ENCODE results near the gene OSCP1. TPM values are rescaled to one million over a fixed set of nuclear protein-coding genes. Genes with fewer than 3 reads are reported as not detected.

OSCP1 gene
- total RNA-seq (10 to 100 TPM; 28.6 to 31.4 TPM), polyA plus RNA-seq (10 to 100 TPM; 16.9 to 17.8 TPM)
- long read RNA-seq, donor 1, partial matches to known transcripts = 0 of 4 reads
- long read RNA-seq, donor 1, other reads (novel, unspliced or antisense) = 0 of 4 reads
- long read RNA-seq, donor 2, partial matches to known transcripts = 0 of 1 reads
- long read RNA-seq, donor 2, other reads (novel, unspliced or antisense) = 0 of 1 reads
- long read RNA-seq, donor 3, partial matches to known transcripts = 0 of 6 reads
- long read RNA-seq, donor 3, other reads (novel, unspliced or antisense) = 0 of 6 reads
- long read RNA-seq, donor 4 = 0 reads
- long read RNA-seq, donor 5, partial matches to known transcripts = 0 of 6 reads
- long read RNA-seq, donor 5, other reads (novel, unspliced or antisense) = 0 of 6 reads

GRCh38 chr1:36450270-36450918 lies at the start of gene OSCP1:
OSCP1 (minus strand) TSS chr1:36450451; CDS start chr1:36450369, 82 bp downstream.
- no peak for TF ChIP-seq CTCF (IDR thresholded peaks at IDR 0.05; ENCODE audit: control extremely low read depth, extremely low read depth)
- Histone ChIP-seq H3K9me3 (ENCODE audit: control insufficient read depth in 4 of 4, insufficient read depth in 3 of 4, low read length in 3 of 4) (peaks cover 0 to under 1% (median 0%) of the 10 kb centered on the region in 4 donors), H3K4me3 (peak within 1 kb of the TSS; percentile 49), H3K9ac (ENCODE audit: insufficient read depth in 1 of 2, low read length in 2 of 2) (peak within 1 kb of the TSS; percentile 91 to 98), H3K27me3 (ENCODE audit: control insufficient read depth in 3 of 3, insufficient read depth in 3 of 3, low read length in 2 of 3) (no peaks in the 10 kb centered on the region), H3K4me1 (ENCODE audit: control insufficient read depth in 5 of 5, insufficient read depth in 5 of 5, low read length in 5 of 5) (peaks cover 0 to 3% (median 2%) of the 10 kb centered on the region in 5 donors), H3K36me3 (ENCODE audit: control insufficient read depth in 4 of 4, insufficient read depth in 4 of 4, low read length in 4 of 4) (peaks cover 0 to 8% (median 6%) of the 10 kb centered on the region in 4 donors), H3K27ac (ENCODE audit: low read depth in 1 of 2, low read length in 1 of 2) (peak within 1 kb of the TSS; percentile 96 to 99)
- DNase-seq = peak; percentile 97 to 99 (median 97)
- peak; percentile 99 for ATAC-seq (ENCODE audit: insufficient read depth, low FRiP score)
- WGBS, 2 donors = 1% methylated on average over 47 to 48 of the region's 48 CpGs

GRCh38 chr1:36497207-36497606 lies 47.0 kb upstream of the OSCP1 start:
- TF ChIP-seq CTCF (IDR thresholded peaks at IDR 0.05; ENCODE audit: control extremely low read depth, extremely low read depth) = no peak
- no peak for ATAC-seq (ENCODE audit: insufficient read depth, low FRiP score)
- WGBS, 2 donors = 66 to 78% methylated on average over 2 of the region's 2 CpGs

GRCh38 chr1:36494971-36495370 lies 44.7 kb upstream of the OSCP1 start:
- WGBS, 2 donors = 83 to 93% methylated on average over 5 of the region's 5 CpGs
- Histone ChIP-seq H3K36me3 (ENCODE audit: control insufficient read depth in 4 of 4, insufficient read depth in 4 of 4, low read length in 4 of 4) (no peaks in the 10 kb centered on the region), H3K4me3 (no peak overlapping the region), H3K4me1 (ENCODE audit: control insufficient read depth in 5 of 5, insufficient read depth in 5 of 5, low read length in 5 of 5) (no peaks in the 10 kb centered on the region), H3K9me3 (ENCODE audit: control insufficient read depth in 4 of 4, insufficient read depth in 3 of 4, low read length in 3 of 4) (no peaks in the 10 kb centered on the region), H3K9ac (ENCODE audit: insufficient read depth in 1 of 2, low read length in 2 of 2) (no peak overlapping the region), H3K27me3 (ENCODE audit: control insufficient read depth in 3 of 3, insufficient read depth in 3 of 3, low read length in 2 of 3) (peaks cover 0 to 12% (median 3%) of the 10 kb centered on the region in 3 donors), H3K27ac (ENCODE audit: low read depth in 1 of 2, low read length in 1 of 2) (no peak overlapping the region)
- no peak for DNase-seq
- no peak for ATAC-seq (ENCODE audit: insufficient read depth, low FRiP score)
- no peak for TF ChIP-seq CTCF (IDR thresholded peaks at IDR 0.05; ENCODE audit: control extremely low read depth, extremely low read depth)

More at GRCh38 chr1:36497207-36497606, 47.0 kb upstream of the OSCP1 start:
- H3K9me3 ChIP-seq (ENCODE audit: control insufficient read depth in 4 of 4, insufficient read depth in 3 of 4, low read length in 3 of 4) = no peaks in the 10 kb centered on the region
- no peak overlapping the region for H3K27ac ChIP-seq (ENCODE audit: low read depth in 1 of 2, low read length in 1 of 2)
- H3K27me3 ChIP-seq (ENCODE audit: control insufficient read depth in 3 of 3, insufficient read depth in 3 of 3, low read length in 2 of 3) = peaks cover 0 to 12% (median 3%) of the 10 kb centered on the region in 3 donors
- no peak for DNase-seq
- no peak overlapping the region for H3K9ac ChIP-seq (ENCODE audit: insufficient read depth in 1 of 2, low read length in 2 of 2)
- H3K4me1 ChIP-seq (ENCODE audit: control insufficient read depth in 5 of 5, insufficient read depth in 5 of 5, low read length in 5 of 5) = no peaks in the 10 kb centered on the region
- H3K4me3 ChIP-seq = no peak overlapping the region
- H3K36me3 ChIP-seq (ENCODE audit: control insufficient read depth in 4 of 4, insufficient read depth in 4 of 4, low read length in 4 of 4) = no peaks in the 10 kb centered on the region
